ENCODE measurements around the gene EWSR1. TPM values are rescaled to one million over a fixed set of nuclear protein-coding genes. Genes with fewer than 3 reads are reported as not detected.
A peak's percentile ranks its signal among the peaks of the same experiment; 100 is the strongest.

The EWSR1 gene
- total RNA-seq, 1 donor from 2014 or later: 281 TPM

GRCh38 chr22:29336751-29337490 lies 68.9 kb downstream of the EWSR1 start:
- TF ChIP-seq EZH2phosphoT487 (IDR thresholded peaks at IDR 0.05): no peak
- TF ChIP-seq CTCF (IDR thresholded peaks at IDR 0.05): no peak
- TF ChIP-seq EZH2 (IDR thresholded peaks at IDR 0.05): no peak
- DNase-seq (ENCODE audit: low spot score): no peak
- no peaks in the 10 kb centered on the region for H3K27me3 ChIP-seq
- H3K36me3 ChIP-seq: no peaks in the 10 kb centered on the region
- Mint-ChIP-seq H3K36me3 (peaks cover 31% of the 10 kb centered on the region), H3K4me1 (no peaks in the 10 kb centered on the region), H3K9me3 (no peaks in the 10 kb centered on the region), H3K27me3 (ENCODE audit: insufficient read depth, low read depth) (peaks cover 4% of the 10 kb centered on the region), H3K27ac (peak overlapping the region; percentile 87), H3K4me3 (peak overlapping the region; percentile 7)
- H3K4me2 ChIP-seq: no peak overlapping the region
- H3F3A ChIP-seq (ENCODE audit: low read depth): no peaks in the 10 kb centered on the region
- H3K4me3 ChIP-seq: no peak overlapping the region
- H2AFZ ChIP-seq (replicated peaks): no peak overlapping the region
- H4K20me1 ChIP-seq (ENCODE audit: low read depth): no peaks in the 10 kb centered on the region
- no peaks in the 10 kb centered on the region for H3K9me3 ChIP-seq (ENCODE audit: low read depth)
- H3K27ac ChIP-seq: no peak overlapping the region
- no peaks in the 10 kb centered on the region for H3K4me1 ChIP-seq
- no peaks in the 10 kb centered on the region for H3K79me2 ChIP-seq (ENCODE audit: low read depth)
- no peak overlapping the region for H3K9ac ChIP-seq

GRCh38 chr22:29337631-29338284 lies 69.7 kb downstream of the EWSR1 start:
- no peak for DNase-seq (ENCODE audit: low spot score)
- Histone ChIP-seq H3K27ac (no peak overlapping the region), H4K20me1 (ENCODE audit: low read depth) (no peaks in the 10 kb centered on the region), H3F3A (ENCODE audit: low read depth) (no peaks in the 10 kb centered on the region), H3K79me2 (ENCODE audit: low read depth) (no peaks in the 10 kb centered on the region), H3K4me3 (no peak overlapping the region), H3K9me3 (ENCODE audit: low read depth) (no peaks in the 10 kb centered on the region), H3K27me3 (no peaks in the 10 kb centered on the region), H3K4me2 (no peak overlapping the region), H3K9ac (no peak overlapping the region), H2AFZ (replicated peaks) (no peak overlapping the region), H3K4me1 (no peaks in the 10 kb centered on the region), H3K36me3 (no peaks in the 10 kb centered on the region)
- Mint-ChIP-seq H3K4me1 (peaks cover under 1% of the 10 kb centered on the region), H3K36me3 (peaks cover 33% of the 10 kb centered on the region), H3K4me3 (peak overlapping the region; percentile 33), H3K27me3 (ENCODE audit: insufficient read depth, low read depth) (peaks cover 4% of the 10 kb centered on the region), H3K9me3 (no peaks in the 10 kb centered on the region), H3K27ac (no peak overlapping the region)
- TF ChIP-seq EZH2 (IDR thresholded peaks at IDR 0.05) (no peak), CTCF (IDR thresholded peaks at IDR 0.05) (no peak), EZH2phosphoT487 (IDR thresholded peaks at IDR 0.05) (no peak)

- peaks cover 4% of the 10 kb centered on the region for H3K4me1 Mint-ChIP-seq
- no peaks in the 10 kb centered on the region for H3K79me2 ChIP-seq (ENCODE audit: low read depth)
- no peak overlapping the region for H3K4me3 Mint-ChIP-seq
- H3K9ac ChIP-seq: no peak overlapping the region
- no peaks in the 10 kb centered on the region for H3K36me3 ChIP-seq
- DNase-seq (ENCODE audit: low spot score): no peak
- TF ChIP-seq EZH2phosphoT487 (IDR thresholded peaks at IDR 0.05): no peak
- TF ChIP-seq EZH2 (IDR thresholded peaks at IDR 0.05): no peak
- no peak for TF ChIP-seq CTCF (IDR thresholded peaks at IDR 0.05)
- no peaks in the 10 kb centered on the region for H3K9me3 ChIP-seq (ENCODE audit: low read depth)
- H3K4me3 ChIP-seq: no peak overlapping the region
- H3K9me3 Mint-ChIP-seq: no peaks in the 10 kb centered on the region
- H3K4me2 ChIP-seq: no peak overlapping the region
- H3K27ac ChIP-seq: no peak overlapping the region
- no peaks in the 10 kb centered on the region for H3K27me3 ChIP-seq
- no peaks in the 10 kb centered on the region for H3K4me1 ChIP-seq
- H4K20me1 ChIP-seq (ENCODE audit: low read depth): no peaks in the 10 kb centered on the region
- H3K27ac Mint-ChIP-seq: peak overlapping the region; percentile 15
- H2AFZ ChIP-seq (replicated peaks): no peak overlapping the region
- H3K27me3 Mint-ChIP-seq (ENCODE audit: insufficient read depth, low read depth): peaks cover 7% of the 10 kb centered on the region
- H3K36me3 Mint-ChIP-seq: peaks cover 35% of the 10 kb centered on the region
- no peaks in the 10 kb centered on the region for H3F3A ChIP-seq (ENCODE audit: low read depth)
Measured at GRCh38 chr22:29338398-29338797, 70.3 kb downstream of the EWSR1 start.
